Measurements from ENCODE around the gene CCDC188. TPM values are rescaled to one million over a fixed set of nuclear protein-coding genes. Genes with fewer than 3 reads are reported as not detected.
A peak's percentile ranks its signal among the peaks of the same experiment; 100 is the strongest.

Gene CCDC188
- total RNA-seq, 2 donors from 2014 or later = not detected

- H3K9me3 ChIP-seq = no peaks in the 10 kb centered on the region
- no peak for TF ChIP-seq CTCF (IDR thresholded peaks at IDR 0.05)
- no peak for ATAC-seq (ENCODE audit: insufficient number of reproducible peaks, low FRiP score, low read depth)
- no peaks in the 10 kb centered on the region for H3K36me3 ChIP-seq
- H3K4me1 ChIP-seq (ENCODE audit: control insufficient read depth in 1 of 2, low read depth in 2 of 2) = peaks cover 41 to 71% of the 10 kb centered on the region in 2 donors
- no peak overlapping the region for H3K27ac ChIP-seq
- no peak for DNase-seq (ENCODE audit: low spot score)
- no peak overlapping the region for H3K4me3 ChIP-seq
- no peaks in the 10 kb centered on the region for H3K27me3 ChIP-seq (replicated peaks; ENCODE audit: insufficient read depth)
Measured at GRCh38 chr22:20133930-20134549, 16.8 kb downstream of the CCDC188 start.

- Histone ChIP-seq H3K27me3 (replicated peaks; ENCODE audit: insufficient read depth) (no peaks in the 10 kb centered on the region), H3K4me3 (peak overlapping the region; percentile 87), H3K27ac (no peak overlapping the region), H3K9me3 (no peaks in the 10 kb centered on the region), H3K4me1 (ENCODE audit: control insufficient read depth in 1 of 2, low read depth in 2 of 2) (peaks cover 36 to 63% of the 10 kb centered on the region in 2 donors), H3K36me3 (no peaks in the 10 kb centered on the region)
- ATAC-seq (ENCODE audit: insufficient number of reproducible peaks, low FRiP score, low read depth) (no peak), DNase-seq (ENCODE audit: low spot score) (no peak)
- TF ChIP-seq CTCF (IDR thresholded peaks at IDR 0.05) = no peak
Measured at GRCh38 chr22:20132686-20133246, 18.1 kb downstream of the CCDC188 start.

- Histone ChIP-seq H3K36me3 (no peaks in the 10 kb centered on the region), H3K4me3 (peak overlapping the region; percentile 87), H3K27me3 (replicated peaks; ENCODE audit: insufficient read depth) (no peaks in the 10 kb centered on the region), H3K4me1 (ENCODE audit: control insufficient read depth in 1 of 2, low read depth in 2 of 2) (peaks cover 30 to 56% of the 10 kb centered on the region in 2 donors), H3K9me3 (no peaks in the 10 kb centered on the region), H3K27ac (peak overlapping the region; percentile 19 to 73)
- no peak for ATAC-seq (ENCODE audit: insufficient number of reproducible peaks, low FRiP score, low read depth)
- DNase-seq (ENCODE audit: low spot score) = no peak
- no peak for TF ChIP-seq CTCF (IDR thresholded peaks at IDR 0.05)
Measured at GRCh38 chr22:20131859-20132685, 18.8 kb downstream of the CCDC188 start.

- no peaks in the 10 kb centered on the region for H3K27me3 ChIP-seq (replicated peaks; ENCODE audit: insufficient read depth)
- ATAC-seq (ENCODE audit: insufficient number of reproducible peaks, low FRiP score, low read depth) (peak; percentile 59), DNase-seq (ENCODE audit: low spot score) (no peak)
- H3K36me3 ChIP-seq = peaks cover 3% of the 10 kb centered on the region
- H3K4me1 ChIP-seq (ENCODE audit: control insufficient read depth in 1 of 2, low read depth in 2 of 2) = peaks cover 27 to 50% of the 10 kb centered on the region in 2 donors
- H3K9me3 ChIP-seq = no peaks in the 10 kb centered on the region
- peak within 1 kb of the TSS; percentile 90 for H3K4me3 ChIP-seq
- peak within 1 kb of the TSS; percentile 93 to 95 for H3K27ac ChIP-seq
- no peak for TF ChIP-seq CTCF (IDR thresholded peaks at IDR 0.05)
Measured at GRCh38 chr22:20131597-20131858, 19.3 kb downstream of the CCDC188 start, which contains the start of gene ZDHHC8. TSS of gene ZDHHC8 (plus strand) at chr22:20131804. CDS start at chr22:20131948, 144 bp downstream.

All from thoracic aorta (tissue), 2 donors.